GM23338 (cell line): ENCODE measurements around the gene FRAS1. TPM values are rescaled to one million over a fixed set of nuclear protein-coding genes. Genes with fewer than 3 reads are reported as not detected.

Experiments
- ATAC-seq: fragments of 200-7000 bp; cut with Tn5 transposase; 3 replicates; pipeline ENCODE4 v1.9.1; 2020
- DNase-seq: peaks from one replicate; pipeline ENCODE4 v3.0.0-alpha.2; 2015; ENCODE audit warnings: low spot score
- H2AFZ ChIP-seq: fragments of 200-600 bp; sonication (generic); 2 replicates; pipeline ENCODE4 v1.8.0; 2016; ENCODE audit warnings: antibody characterized with exemption, mild to moderate bottlenecking, moderate library complexity
- H3F3A ChIP-seq: fragments of 200-600 bp; sonication (generic); replicated peaks from 2 replicates; pipeline ENCODE4 v1.8.0; 2017; ENCODE audit warnings: antibody characterized with exemption, mixed run types, low read depth
- H3K27ac ChIP-seq: fragments of 200-600 bp; sonication (generic); 2 replicates; pipeline ENCODE4 v1.6.1; 2016; ENCODE audit warnings: low read depth
- H3K27me3 ChIP-seq: fragments of 200-600 bp; sonication (generic); 2 replicates; pipeline ENCODE4 v1.8.0; 2016; ENCODE audit warnings: mild to moderate bottlenecking, mixed run types, moderate library complexity; ENCODE audit not compliant: insufficient read depth
- H3K36me3 ChIP-seq: fragments of 200-600 bp; sonication (generic); 2 replicates; pipeline ENCODE4 v1.8.0; 2016; ENCODE audit warnings: mild to moderate bottlenecking; ENCODE audit not compliant: insufficient read depth
- H3K4me1 ChIP-seq: fragments of 200-600 bp; sonication (generic); 2 replicates; pipeline ENCODE4 v1.8.0; 2016; ENCODE audit warnings: mild to moderate bottlenecking, moderate library complexity; ENCODE audit not compliant: insufficient read depth
- H3K4me2 ChIP-seq: fragments of 200-600 bp; sonication (generic); 2 replicates; pipeline ENCODE4 v1.7.1; 2017; ENCODE audit warnings: mixed run types
- H3K4me3 ChIP-seq: fragments of 200-600 bp; sonication (generic); 2 replicates; pipeline ENCODE4 v1.6.1; 2016; ENCODE audit warnings: mixed run types
- H3K79me2 ChIP-seq: fragments of 200-600 bp; sonication (generic); replicated peaks from 2 replicates; pipeline ENCODE4 v1.8.0; 2017; ENCODE audit warnings: mild to moderate bottlenecking; ENCODE audit not compliant: insufficient read depth
- H3K9me2 ChIP-seq: fragments of 200-600 bp; sonication (generic); 2 replicates; pipeline ENCODE4 v1.8.0; 2017; ENCODE audit not compliant: insufficient read depth
- H4K20me1 ChIP-seq: fragments of 200-600 bp; sonication (generic); replicated peaks from 2 replicates; pipeline ENCODE4 v1.8.0; 2017; ENCODE audit warnings: mild to moderate bottlenecking; ENCODE audit not compliant: insufficient read depth
- H3K27ac Mint-ChIP-seq: 2 replicates; pipeline ENCODE4 v1.8.0; 2020; ENCODE audit warnings: inconsistent platforms, mild to moderate bottlenecking, moderate library complexity, mixed read lengths
- H3K27me3 Mint-ChIP-seq: 3 replicates; pipeline ENCODE4 v1.8.0; 2022; ENCODE audit warnings: low read depth, mild to moderate bottlenecking, moderate library complexity, mixed read lengths, inconsistent platforms; ENCODE audit not compliant: insufficient read depth, poor library complexity
- H3K36me3 Mint-ChIP-seq: 3 replicates; pipeline ENCODE4 v1.8.0; 2021; ENCODE audit warnings: low read depth, mild to moderate bottlenecking, inconsistent platforms, moderate library complexity, mixed read lengths
- H3K4me1 Mint-ChIP-seq: 3 replicates; pipeline ENCODE4 v1.8.0; 2020; ENCODE audit warnings: mild to moderate bottlenecking, inconsistent platforms, mixed read lengths
- H3K4me3 Mint-ChIP-seq: 3 replicates; pipeline ENCODE4 v1.8.0; 2021; ENCODE audit warnings: moderate library complexity, mild to moderate bottlenecking, inconsistent platforms, mixed read lengths
- H3K9me3 Mint-ChIP-seq: 3 replicates; pipeline ENCODE4 v1.8.0; 2020; ENCODE audit warnings: moderate library complexity, mild to moderate bottlenecking, inconsistent platforms, mixed read lengths
- POLR2AphosphoS5 ChIP-seq: IDR thresholded peaks from 2 replicates; pipeline ENCODE4 v1.6.1; 2016; ENCODE audit warnings: antibody characterized with exemption, low read depth
- STAT1 ChIP-seq: IDR thresholded peaks from one replicate; pipeline ENCODE4 v1.6.1; 2016; ENCODE audit warnings: antibody characterized with exemption; ENCODE audit not compliant: unreplicated experiment
- ZNF331 ChIP-seq: fragments of 250-450 bp; sonication (Bioruptor Pico); IDR thresholded peaks from 2 replicates; pipeline ENCODE4 v1.5.0; 2020; ENCODE audit warnings: low read depth, mild to moderate bottlenecking, moderate library complexity
- polyA plus RNA-seq: library from polyadenylated mRNA; unstranded; fragments of >200 nt; fragmentation: Nextera tagmentation; extraction: Ambion mirVana; gene quantifications from 2 replicates; pipeline ENCODE4 v1.2.1, GENCODE V29; 2016
- total RNA-seq: library from RNA; depleted of rRNA; stranded (reverse); fragments of >200 nt; shearing (Covaris generic); gene quantifications from 2 replicates; pipeline ENCODE4 v1.2.3, GENCODE V29; 2014
- TF ChIP-seq, protein P1 (sequence below): fragments of 250-450 bp; sonication (Bioruptor Pico); IDR thresholded peaks from 2 replicates; pipeline ENCODE4 v1.5.0; 2020; ENCODE audit warnings: mild to moderate bottlenecking, moderate library complexity
- TF ChIP-seq, protein P2 (sequence below): IDR thresholded peaks from 2 replicates; pipeline ENCODE4 v1.6.1; 2016; ENCODE audit warnings: antibody characterized with exemption
- TF ChIP-seq, protein P3 (sequence below): IDR thresholded peaks from one replicate; pipeline ENCODE4 v1.6.1; 2018; ENCODE audit warnings: antibody characterized with exemption; ENCODE audit not compliant: unreplicated experiment

The FRAS1 gene
- total and polyA plus RNA-seq, 2 experiments from 2014 or later: 12.4 to 108 TPM

DNA sequence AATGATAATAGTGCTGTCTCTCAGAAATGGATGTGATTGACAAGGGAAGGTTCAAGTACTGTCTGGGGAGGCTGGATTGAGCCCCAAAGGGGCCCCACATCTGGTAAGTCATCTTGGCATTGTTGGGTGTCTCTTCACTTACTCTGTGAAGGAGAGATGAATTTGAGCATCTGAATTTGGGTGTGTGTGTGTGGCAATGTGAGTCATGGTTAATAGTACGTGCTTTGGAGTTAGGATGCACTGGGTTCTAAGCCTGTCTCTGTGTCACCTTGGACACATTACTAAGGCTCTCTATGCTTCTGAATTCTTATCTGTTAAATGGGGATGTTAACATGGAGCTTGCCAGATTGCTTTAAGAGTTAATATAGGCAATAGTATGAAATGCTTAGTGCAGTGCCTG is 80.4 kb downstream of the FRAS1 start (continued):
- TF ChIP-seq, protein P1, sequence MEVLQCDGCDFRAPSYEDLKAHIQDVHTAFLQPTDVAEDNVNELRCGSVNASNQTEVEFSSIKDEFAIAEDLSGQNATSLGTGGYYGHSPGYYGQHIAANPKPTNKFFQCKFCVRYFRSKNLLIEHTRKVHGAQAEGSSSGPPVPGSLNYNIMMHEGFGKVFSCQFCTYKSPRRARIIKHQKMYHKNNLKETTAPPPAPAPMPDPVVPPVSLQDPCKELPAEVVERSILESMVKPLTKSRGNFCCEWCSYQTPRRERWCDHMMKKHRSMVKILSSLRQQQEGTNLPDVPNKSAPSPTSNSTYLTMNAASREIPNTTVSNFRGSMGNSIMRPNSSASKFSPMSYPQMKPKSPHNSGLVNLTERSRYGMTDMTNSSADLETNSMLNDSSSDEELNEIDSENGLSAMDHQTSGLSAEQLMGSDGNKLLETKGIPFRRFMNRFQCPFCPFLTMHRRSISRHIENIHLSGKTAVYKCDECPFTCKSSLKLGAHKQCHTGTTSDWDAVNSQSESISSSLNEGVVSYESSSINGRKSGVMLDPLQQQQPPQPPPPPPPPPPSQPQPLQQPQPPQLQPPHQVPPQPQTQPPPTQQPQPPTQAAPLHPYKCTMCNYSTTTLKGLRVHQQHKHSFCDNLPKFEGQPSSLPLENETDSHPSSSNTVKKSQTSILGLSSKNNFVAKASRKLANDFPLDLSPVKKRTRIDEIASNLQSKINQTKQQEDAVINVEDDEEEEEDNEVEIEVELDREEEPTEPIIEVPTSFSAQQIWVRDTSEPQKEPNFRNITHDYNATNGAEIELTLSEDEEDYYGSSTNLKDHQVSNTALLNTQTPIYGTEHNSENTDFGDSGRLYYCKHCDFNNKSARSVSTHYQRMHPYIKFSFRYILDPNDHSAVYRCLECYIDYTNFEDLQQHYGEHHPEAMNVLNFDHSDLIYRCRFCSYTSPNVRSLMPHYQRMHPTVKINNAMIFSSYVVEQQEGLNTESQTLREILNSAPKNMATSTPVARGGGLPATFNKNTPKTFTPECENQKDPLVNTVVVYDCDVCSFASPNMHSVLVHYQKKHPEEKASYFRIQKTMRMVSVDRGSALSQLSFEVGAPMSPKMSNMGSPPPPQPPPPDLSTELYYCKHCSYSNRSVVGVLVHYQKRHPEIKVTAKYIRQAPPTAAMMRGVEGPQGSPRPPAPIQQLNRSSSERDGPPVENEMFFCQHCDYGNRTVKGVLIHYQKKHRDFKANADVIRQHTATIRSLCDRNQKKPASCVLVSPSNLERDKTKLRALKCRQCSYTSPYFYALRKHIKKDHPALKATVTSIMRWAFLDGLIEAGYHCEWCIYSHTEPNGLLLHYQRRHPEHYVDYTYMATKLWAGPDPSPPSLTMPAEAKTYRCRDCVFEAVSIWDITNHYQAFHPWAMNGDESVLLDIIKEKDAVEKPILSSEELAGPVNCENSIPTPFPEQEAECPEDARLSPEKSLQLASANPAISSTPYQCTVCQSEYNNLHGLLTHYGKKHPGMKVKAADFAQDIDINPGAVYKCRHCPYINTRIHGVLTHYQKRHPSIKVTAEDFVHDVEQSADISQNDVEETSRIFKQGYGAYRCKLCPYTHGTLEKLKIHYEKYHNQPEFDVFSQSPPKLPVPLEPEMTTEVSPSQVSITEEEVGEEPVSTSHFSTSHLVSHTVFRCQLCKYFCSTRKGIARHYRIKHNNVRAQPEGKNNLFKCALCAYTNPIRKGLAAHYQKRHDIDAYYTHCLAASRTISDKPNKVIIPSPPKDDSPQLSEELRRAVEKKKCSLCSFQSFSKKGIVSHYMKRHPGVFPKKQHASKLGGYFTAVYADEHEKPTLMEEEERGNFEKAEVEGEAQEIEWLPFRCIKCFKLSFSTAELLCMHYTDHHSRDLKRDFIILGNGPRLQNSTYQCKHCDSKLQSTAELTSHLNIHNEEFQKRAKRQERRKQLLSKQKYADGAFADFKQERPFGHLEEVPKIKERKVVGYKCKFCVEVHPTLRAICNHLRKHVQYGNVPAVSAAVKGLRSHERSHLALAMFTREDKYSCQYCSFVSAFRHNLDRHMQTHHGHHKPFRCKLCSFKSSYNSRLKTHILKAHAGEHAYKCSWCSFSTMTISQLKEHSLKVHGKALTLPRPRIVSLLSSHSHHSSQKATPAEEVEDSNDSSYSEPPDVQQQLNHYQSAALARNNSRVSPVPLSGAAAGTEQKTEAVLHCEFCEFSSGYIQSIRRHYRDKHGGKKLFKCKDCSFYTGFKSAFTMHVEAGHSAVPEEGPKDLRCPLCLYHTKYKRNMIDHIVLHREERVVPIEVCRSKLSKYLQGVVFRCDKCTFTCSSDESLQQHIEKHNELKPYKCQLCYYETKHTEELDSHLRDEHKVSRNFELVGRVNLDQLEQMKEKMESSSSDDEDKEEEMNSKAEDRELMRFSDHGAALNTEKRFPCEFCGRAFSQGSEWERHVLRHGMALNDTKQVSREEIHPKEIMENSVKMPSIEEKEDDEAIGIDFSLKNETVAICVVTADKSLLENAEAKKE: no peak
- TF ChIP-seq POLR2AphosphoS5: no peak

DNA sequence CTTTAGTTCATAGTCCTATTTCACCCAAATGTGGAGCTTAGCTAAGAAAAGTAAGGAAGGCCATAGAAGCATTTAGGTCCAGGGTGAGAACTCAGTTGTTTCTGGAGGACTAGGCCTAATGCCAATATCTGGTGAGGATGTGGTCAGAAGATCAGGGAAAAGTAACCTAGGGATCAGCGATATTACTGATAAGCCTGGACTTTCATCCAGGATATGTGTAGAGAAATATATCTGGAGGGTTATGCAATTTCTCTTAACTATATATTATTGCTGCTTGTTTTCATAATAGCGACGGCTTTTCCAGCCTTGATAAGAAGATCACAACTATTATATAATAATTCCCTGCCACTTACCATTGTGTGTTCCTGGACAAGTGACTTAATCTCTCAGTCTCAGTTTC is 81.1 kb downstream of the FRAS1 start:
- Histone ChIP-seq H3K36me3 (no peaks in the 10 kb centered on the region), H3K27ac (no peak overlapping the region), H3K4me2 (no peak overlapping the region), H3K27me3 (no peaks in the 10 kb centered on the region), H3K4me1 (no peaks in the 10 kb centered on the region), H3K79me2 (peaks cover 98% of the 10 kb centered on the region), H3K9me2 (no peaks in the 10 kb centered on the region), H3F3A (no peaks in the 10 kb centered on the region), H3K4me3 (no peak overlapping the region), H4K20me1 (peaks cover 14% of the 10 kb centered on the region), H2AFZ (no peak overlapping the region)
- no peak overlapping the region for H3K27ac Mint-ChIP-seq
- H3K4me1 Mint-ChIP-seq: no peaks in the 10 kb centered on the region; the same call in 2 of the 3 replicates
- H3K27me3 Mint-ChIP-seq: no peaks in the 10 kb centered on the region
- no peak for ATAC-seq
- peaks cover 10% of the 10 kb centered on the region; the same call in 2 of the 3 replicates for H3K9me3 Mint-ChIP-seq
- no peak for DNase-seq
- H3K4me3 Mint-ChIP-seq: no peak overlapping the region
- peaks cover 11% of the 10 kb centered on the region for H3K36me3 Mint-ChIP-seq
- TF ChIP-seq, protein P2, sequence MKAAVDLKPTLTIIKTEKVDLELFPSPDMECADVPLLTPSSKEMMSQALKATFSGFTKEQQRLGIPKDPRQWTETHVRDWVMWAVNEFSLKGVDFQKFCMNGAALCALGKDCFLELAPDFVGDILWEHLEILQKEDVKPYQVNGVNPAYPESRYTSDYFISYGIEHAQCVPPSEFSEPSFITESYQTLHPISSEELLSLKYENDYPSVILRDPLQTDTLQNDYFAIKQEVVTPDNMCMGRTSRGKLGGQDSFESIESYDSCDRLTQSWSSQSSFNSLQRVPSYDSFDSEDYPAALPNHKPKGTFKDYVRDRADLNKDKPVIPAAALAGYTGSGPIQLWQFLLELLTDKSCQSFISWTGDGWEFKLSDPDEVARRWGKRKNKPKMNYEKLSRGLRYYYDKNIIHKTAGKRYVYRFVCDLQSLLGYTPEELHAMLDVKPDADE: no peak
- TF ChIP-seq, protein P3, sequence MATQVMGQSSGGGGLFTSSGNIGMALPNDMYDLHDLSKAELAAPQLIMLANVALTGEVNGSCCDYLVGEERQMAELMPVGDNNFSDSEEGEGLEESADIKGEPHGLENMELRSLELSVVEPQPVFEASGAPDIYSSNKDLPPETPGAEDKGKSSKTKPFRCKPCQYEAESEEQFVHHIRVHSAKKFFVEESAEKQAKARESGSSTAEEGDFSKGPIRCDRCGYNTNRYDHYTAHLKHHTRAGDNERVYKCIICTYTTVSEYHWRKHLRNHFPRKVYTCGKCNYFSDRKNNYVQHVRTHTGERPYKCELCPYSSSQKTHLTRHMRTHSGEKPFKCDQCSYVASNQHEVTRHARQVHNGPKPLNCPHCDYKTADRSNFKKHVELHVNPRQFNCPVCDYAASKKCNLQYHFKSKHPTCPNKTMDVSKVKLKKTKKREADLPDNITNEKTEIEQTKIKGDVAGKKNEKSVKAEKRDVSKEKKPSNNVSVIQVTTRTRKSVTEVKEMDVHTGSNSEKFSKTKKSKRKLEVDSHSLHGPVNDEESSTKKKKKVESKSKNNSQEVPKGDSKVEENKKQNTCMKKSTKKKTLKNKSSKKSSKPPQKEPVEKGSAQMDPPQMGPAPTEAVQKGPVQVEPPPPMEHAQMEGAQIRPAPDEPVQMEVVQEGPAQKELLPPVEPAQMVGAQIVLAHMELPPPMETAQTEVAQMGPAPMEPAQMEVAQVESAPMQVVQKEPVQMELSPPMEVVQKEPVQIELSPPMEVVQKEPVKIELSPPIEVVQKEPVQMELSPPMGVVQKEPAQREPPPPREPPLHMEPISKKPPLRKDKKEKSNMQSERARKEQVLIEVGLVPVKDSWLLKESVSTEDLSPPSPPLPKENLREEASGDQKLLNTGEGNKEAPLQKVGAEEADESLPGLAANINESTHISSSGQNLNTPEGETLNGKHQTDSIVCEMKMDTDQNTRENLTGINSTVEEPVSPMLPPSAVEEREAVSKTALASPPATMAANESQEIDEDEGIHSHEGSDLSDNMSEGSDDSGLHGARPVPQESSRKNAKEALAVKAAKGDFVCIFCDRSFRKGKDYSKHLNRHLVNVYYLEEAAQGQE: no peak
- TF ChIP-seq STAT1 (no peak), ZNF331 (CRISPR knock-in tag) (no peak)
